ENCODE data around the gene KIFC1. TPM values are rescaled to one million over a fixed set of nuclear protein-coding genes. Genes with fewer than 3 reads are reported as not detected.

Gene KIFC1
- total and polyA plus RNA-seq, 9 of the 15 experiments (the other 6 are each of a cell fraction or from before 2014, with no cell fraction given) = 1.3 to 95.2 (median 76.9) TPM

DNA sequence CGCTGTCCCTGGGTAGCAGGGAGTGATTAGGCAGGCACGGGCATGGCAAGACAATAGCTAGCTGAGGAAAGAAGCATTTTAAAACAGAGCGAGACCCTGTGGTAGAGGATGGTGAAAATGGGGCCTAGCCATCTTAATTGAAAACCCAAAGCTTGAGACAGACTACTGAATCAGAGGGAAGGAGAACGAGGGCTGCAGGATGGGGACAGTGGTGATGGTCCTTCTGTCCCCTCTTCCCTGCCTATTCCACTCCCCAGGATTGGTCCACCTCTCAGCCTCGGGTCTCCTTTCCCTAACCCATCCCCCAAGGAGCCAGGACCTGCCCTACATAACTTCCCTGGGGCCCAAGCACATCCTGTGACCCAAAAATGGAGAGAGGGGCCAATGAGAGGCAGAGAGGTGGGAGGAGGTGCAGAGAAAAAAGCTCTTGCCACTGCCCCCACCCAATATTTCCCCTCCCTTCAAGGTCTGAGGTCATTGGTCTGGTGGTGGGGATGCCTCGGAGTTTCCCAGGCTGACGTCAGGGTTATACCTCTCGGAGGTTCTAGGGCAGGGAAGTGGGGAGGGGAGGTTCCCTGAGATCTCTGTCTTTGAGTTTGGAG is 27.2 kb downstream of the KIFC1 start (continued):
- TF ChIP-seq ADNP (tag; IDR thresholded peaks at IDR 0.05) = no peak
- no peak for TF ChIP-seq NCOA2 (IDR thresholded peaks at IDR 0.05; ENCODE audit: partially characterized antibody in 2 of 2)
- TF ChIP-seq, protein P1, sequence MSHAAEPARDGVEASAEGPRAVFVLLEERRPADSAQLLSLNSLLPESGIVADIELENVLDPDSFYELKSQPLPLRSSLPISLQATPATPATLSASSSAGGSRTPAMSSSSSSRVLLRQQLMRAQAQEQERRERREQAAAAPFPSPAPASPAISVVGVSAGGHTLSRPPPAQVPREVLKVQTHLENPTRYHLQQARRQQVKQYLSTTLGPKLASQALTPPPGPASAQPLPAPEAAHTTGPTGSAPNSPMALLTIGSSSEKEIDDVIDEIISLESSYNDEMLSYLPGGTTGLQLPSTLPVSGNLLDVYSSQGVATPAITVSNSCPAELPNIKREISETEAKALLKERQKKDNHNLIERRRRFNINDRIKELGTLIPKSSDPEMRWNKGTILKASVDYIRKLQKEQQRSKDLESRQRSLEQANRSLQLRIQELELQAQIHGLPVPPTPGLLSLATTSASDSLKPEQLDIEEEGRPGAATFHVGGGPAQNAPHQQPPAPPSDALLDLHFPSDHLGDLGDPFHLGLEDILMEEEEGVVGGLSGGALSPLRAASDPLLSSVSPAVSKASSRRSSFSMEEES (CRISPR knock-in tag; IDR thresholded peaks at IDR 0.05) = no peak
- peak; percentile 11; the same call in 1 of the 2 replicates for TF ChIP-seq FOSL1 (tag; conservative IDR thresholded peaks at IDR 0.05)
- peak; percentile 92 for TF ChIP-seq ATF7 (IDR thresholded peaks at IDR 0.05)
- TF ChIP-seq ZNF217 (CRISPR knock-in tag; IDR thresholded peaks at IDR 0.05) = no peak
- TF ChIP-seq, protein P2, sequence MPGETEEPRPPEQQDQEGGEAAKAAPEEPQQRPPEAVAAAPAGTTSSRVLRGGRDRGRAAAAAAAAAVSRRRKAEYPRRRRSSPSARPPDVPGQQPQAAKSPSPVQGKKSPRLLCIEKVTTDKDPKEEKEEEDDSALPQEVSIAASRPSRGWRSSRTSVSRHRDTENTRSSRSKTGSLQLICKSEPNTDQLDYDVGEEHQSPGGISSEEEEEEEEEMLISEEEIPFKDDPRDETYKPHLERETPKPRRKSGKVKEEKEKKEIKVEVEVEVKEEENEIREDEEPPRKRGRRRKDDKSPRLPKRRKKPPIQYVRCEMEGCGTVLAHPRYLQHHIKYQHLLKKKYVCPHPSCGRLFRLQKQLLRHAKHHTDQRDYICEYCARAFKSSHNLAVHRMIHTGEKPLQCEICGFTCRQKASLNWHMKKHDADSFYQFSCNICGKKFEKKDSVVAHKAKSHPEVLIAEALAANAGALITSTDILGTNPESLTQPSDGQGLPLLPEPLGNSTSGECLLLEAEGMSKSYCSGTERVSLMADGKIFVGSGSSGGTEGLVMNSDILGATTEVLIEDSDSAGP (CRISPR knock-in tag; IDR thresholded peaks at IDR 0.05) = no peak
- no peak for TF ChIP-seq POLR2G (IDR thresholded peaks at IDR 0.05; ENCODE audit: low read depth, low read length)
- no peak for TF ChIP-seq HNRNPL (IDR thresholded peaks at IDR 0.05; ENCODE audit: low read depth, low read length)
- no peak for TF ChIP-seq RBM34 (IDR thresholded peaks at IDR 0.05; ENCODE audit: borderline replicate concordance, insufficient read depth, low read length)
- peak; percentile 92 for TF ChIP-seq JUND (IDR thresholded peaks at IDR 0.05; ENCODE audit: borderline replicate concordance, low read depth, low read length)
- TF ChIP-seq JUND (tag; IDR thresholded peaks at IDR 0.05; ENCODE audit: borderline replicate concordance, low read depth, low read length) = peak; percentile 84; the same call in 2 of the 3 replicates
- no peak for TF ChIP-seq SP2 (IDR thresholded peaks at IDR 0.05; ENCODE audit: extremely low read depth, low read depth, low read length, poor library complexity, severe bottlenecking)
- TF ChIP-seq, protein P3, sequence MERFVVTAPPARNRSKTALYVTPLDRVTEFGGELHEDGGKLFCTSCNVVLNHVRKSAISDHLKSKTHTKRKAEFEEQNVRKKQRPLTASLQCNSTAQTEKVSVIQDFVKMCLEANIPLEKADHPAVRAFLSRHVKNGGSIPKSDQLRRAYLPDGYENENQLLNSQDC (CRISPR knock-in tag; IDR thresholded peaks at IDR 0.05) = no peak
- TF ChIP-seq ZNF766 (CRISPR knock-in tag; conservative IDR thresholded peaks at IDR 0.05) = no peak
- no peak for TF ChIP-seq TCFL5 (CRISPR knock-in tag; conservative IDR thresholded peaks at IDR 0.05)
- 0 out of 2 replicates have a peak, but pooled peaks have one; percentile 16 for TF ChIP-seq ZEB2 (IDR thresholded peaks at IDR 0.05)
- TF ChIP-seq CSDE1 (IDR thresholded peaks at IDR 0.05) = 0 out of 4 replicates have a peak, but pooled peaks of 1 of the 2 experiments have one; percentile 29
- TF ChIP-seq ERF (CRISPR knock-in tag; IDR thresholded peaks at IDR 0.05) = no peak; the same call in 1 of the 2 replicates
- 0 out of 2 replicates have a peak, but pooled peaks have one; percentile 57 for TF ChIP-seq ZNF586 (CRISPR knock-in tag; conservative IDR thresholded peaks at IDR 0.05)
- TF ChIP-seq HLTF (IDR thresholded peaks at IDR 0.05) = peak; percentile 69; the same call in 1 of the 2 replicates
- TF ChIP-seq, protein P4, sequence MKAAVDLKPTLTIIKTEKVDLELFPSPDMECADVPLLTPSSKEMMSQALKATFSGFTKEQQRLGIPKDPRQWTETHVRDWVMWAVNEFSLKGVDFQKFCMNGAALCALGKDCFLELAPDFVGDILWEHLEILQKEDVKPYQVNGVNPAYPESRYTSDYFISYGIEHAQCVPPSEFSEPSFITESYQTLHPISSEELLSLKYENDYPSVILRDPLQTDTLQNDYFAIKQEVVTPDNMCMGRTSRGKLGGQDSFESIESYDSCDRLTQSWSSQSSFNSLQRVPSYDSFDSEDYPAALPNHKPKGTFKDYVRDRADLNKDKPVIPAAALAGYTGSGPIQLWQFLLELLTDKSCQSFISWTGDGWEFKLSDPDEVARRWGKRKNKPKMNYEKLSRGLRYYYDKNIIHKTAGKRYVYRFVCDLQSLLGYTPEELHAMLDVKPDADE (conservative IDR thresholded peaks at IDR 0.05; ENCODE audit: control insufficient read depth, low read depth, low read length) = no peak
- no peak for TF ChIP-seq MED1 (CRISPR knock-in tag; IDR thresholded peaks at IDR 0.05; ENCODE audit: borderline replicate concordance)
